Left hindlimb (tissue), 1 donor: ENCODE measurements around the gene RDH13.
"Not testable (repeated sequence)": the region's sequence is repeated elsewhere in the genome, so short reads cannot be mapped to it uniquely, and the experiment has no call there.

Experiments
- DNase-seq: peaks from one replicate; pipeline ENCODE4 v3.0.0-alpha.2; 2018

Gene RDH13, protein sequence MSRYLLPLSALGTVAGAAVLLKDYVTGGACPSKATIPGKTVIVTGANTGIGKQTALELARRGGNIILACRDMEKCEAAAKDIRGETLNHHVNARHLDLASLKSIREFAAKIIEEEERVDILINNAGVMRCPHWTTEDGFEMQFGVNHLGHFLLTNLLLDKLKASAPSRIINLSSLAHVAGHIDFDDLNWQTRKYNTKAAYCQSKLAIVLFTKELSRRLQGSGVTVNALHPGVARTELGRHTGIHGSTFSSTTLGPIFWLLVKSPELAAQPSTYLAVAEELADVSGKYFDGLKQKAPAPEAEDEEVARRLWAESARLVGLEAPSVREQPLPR

GRCh38 chr19:55062735-55063491, at the start of gene RDH13:
Gene RDH13, minus strand, starts transcription at chr19:55063148. Its CDS starts 116 bp downstream, at chr19:55063032.
- DNase-seq, result peak; percentile 97

DNA sequence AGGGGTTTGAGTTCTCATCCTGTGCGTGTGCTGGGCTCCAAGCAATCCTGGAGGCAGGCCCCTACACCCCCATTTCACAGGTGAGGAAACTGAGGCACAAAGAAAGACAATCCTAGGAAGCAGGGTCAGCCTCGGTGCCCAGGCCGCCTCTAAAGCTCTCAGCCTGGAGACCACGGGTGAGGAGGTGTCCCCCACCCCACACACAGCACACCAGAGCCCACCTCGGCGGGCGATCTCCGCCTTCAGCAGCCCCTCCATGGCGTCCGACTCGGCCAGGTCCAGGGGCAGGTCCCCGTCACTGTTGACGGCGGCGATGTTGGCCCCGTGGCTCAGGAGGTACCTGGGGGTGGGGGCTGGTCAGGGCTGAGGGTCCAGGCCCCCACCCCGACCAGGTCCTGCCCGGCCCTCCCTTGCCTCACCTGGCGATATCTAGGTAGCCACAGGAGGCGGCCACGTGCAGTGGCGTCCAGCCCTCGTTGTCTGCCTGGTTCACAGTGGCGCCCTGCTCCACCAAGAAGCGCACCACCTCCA, 49.4 kb upstream of the RDH13 start:
- no peak for DNase-seq

DNA sequence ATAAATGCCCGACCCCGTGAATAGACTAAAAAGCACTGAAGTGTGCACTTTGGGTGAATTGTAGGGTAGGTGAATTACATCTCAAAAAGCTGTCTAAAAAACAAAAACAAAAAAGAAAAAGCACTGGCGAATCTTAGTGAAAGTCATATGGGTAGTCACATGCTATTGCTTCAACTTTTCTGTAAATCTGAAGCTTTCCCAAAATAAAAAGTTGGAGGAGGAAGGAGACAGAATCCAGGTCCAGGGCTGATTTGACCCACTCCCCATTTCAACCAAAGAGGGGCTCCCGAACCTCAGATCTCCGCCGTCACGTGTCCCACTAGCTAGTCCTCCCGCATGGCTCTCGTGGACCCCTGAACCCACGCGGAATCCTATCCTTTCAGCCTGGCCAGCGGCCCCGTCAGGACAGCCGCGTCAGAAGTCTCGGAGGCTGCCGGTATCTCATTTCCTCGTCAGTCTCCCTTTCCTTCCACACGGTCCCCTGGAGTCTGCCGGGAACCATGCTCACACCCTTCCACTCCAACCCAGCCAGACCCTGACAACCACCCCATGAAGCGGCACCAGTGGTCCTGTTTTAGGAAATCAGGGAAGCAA, 48.4 kb upstream of the RDH13 start:
- no peak for DNase-seq

GRCh38 chr19:55109527-55110291, 46.8 kb upstream of the RDH13 start:
- no peak for DNase-seq

- DNase-seq, result not testable (repeated sequence)
These were observed 44.3 kb upstream of the RDH13 start for GRCh38 chr19:55107252-55107651.

DNA sequence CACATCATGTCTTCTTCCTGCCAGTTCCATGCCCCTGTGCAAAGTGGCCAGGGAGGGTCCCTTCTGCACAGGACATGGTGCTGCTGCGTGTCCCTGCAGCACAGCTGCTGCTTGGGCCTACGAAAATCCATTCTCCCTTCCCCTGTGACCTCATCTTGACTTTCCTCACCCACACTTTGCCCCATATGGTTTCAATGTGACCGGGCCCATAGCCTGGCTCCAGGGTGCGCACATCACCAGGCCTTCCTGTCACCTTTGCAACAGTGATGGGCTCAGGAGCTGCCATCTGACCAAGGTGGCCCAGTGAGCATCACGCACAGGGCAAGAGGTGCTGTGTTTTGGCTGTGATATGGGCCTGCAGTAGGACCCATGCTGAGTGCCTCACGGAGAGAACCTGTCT, 43.6 kb upstream of the RDH13 start:
- DNase-seq, result no peak

GRCh38 chr19:55105237-55105636, 42.3 kb upstream of the RDH13 start:
- DNase-seq, result no peak

DNA sequence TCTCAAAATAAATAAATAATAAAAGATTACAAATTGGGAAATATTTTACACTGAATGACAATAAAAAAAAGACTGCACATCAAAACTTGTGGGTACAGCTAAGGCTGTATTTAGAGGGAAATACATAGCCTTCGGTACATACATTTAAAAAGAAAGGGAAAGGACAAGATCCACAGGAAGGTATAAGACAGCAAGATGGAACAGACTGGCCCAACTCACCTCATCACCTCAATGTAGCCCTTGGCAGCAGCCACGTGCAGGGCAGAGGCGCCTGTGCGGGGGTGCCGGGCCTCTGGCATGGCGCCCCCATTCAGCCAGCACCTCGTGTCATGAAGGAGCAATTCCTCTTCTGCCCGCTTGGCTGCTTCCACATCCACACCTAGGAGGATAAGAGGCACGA, 40.2 kb upstream of the RDH13 start:
- no peak for DNase-seq

- DNase-seq, result no peak
These were observed 38.3 kb upstream of the RDH13 start for GRCh38 chr19:55101261-55101660.

GRCh38 chr19:55099557-55100506, 36.9 kb upstream of the RDH13 start:
- no peak for DNase-seq

GRCh38 chr19:55098716-55099556, 36.0 kb upstream of the RDH13 start:
- DNase-seq, result peak; percentile 16

DNA sequence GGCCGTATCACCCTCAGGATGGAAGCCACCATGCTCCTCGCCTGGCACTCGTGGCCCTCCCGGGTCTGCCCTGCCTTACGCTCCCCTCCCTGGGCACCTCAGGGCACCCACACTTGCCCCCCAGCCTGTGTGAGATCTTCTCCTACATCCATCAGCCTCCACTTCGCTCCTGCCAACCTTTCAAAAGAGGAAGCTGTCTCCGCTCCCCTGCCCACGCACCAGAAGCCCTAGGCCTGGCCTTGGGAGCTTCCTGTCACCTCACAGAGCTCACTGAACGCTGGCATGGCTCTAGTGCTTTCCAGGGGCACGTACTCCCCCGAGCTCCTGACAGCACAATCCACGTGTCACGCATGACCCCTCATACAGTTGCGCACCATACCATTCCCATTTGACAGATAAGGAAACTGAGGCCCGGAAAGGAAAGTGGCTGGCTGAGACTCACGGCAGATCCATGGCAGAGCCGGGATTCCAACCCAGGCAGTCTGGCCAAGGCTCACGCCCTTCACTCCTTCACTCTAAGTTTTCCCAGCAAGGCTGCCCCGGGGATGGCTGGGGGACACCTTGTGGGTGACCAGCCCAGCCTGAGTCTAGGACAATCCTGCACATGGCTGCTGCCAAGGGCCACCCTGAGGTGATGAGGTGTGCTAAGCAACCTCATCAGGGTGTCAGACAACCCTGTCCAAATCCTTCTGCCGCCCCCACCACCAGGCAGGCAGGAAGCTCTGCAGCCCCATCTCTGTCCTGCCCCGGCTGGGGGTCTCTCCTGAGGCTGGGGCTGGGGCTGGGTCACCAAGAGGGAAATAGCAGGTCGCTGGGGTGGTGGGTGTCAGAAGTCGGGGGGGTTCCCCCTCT, 35.1 kb upstream of the RDH13 start:
- DNase-seq, result peak; percentile 4

DNA sequence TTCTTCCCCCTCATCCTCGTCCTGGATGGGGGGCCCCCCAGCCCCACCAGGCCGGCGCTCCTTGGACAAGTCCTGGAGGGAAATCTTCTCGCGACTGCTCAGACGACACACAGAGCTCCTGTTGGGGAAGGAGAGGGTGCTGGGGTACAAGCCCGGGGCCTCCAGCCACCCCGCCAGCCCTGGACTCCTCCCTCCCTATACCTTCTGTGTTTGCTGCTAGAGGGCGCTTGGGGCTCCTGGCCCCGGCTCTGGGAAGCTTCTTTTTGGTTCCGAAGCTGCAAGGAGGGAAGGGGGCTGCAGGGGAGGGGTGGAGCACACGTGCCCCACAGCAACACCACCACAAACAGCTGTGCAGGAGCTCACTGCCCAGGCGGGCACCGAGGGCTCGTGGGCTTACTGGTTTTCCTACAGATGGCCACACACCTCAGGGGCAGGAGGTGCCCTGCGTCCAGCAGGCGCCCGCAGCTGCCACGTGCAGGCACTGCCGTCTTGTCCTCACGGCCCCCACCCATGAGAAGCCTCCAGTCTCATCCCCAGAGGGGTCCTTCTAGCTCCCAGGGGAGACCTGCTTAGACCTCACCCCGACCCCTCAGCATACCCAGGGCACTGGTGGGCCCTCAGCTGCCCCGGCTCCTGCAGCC, 33.2 kb upstream of the RDH13 start:
- no peak for DNase-seq

DNA sequence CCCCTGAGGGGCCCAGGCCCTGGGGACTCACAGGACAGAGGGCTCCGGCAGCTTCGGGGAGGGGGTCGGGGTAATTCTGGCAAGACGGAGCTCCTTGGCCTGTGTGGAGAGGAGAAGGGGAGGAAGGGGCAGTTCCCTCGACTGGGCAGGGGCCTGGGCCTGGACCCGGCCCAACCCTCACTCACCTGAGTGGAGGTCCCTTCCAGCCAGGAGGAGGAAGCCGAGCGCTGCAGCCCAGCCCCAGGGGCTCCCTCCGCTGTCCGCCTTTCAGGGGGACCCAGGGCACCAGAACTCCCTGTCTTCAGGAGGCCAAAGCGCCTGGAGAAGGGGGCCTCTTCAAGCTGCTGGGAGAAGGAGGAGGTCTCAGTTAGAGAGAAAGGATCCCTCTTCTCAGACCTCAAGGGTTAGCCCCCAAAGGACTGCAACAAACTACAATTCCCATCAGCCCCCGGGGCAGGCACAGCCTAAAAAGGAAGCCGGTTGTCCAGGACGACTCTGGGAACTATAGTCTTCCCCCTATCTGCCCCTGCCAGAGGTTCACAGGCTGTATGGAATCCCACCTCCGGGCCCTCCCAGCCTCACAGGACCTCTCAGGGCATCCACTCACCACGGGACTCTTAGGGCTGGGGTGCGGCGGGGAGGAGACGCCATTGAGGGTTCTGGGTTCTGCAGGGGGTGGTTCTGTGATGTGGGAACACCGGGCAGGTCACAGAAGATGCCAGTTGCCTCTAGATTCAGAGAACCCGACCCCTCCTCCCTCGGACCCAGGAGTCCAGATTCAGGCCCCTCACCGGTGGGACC, 32.5 kb upstream of the RDH13 start:
- no peak for DNase-seq

GRCh38 chr19:55094456-55095259, 31.7 kb upstream of the RDH13 start:
- DNase-seq, result no peak

DNA sequence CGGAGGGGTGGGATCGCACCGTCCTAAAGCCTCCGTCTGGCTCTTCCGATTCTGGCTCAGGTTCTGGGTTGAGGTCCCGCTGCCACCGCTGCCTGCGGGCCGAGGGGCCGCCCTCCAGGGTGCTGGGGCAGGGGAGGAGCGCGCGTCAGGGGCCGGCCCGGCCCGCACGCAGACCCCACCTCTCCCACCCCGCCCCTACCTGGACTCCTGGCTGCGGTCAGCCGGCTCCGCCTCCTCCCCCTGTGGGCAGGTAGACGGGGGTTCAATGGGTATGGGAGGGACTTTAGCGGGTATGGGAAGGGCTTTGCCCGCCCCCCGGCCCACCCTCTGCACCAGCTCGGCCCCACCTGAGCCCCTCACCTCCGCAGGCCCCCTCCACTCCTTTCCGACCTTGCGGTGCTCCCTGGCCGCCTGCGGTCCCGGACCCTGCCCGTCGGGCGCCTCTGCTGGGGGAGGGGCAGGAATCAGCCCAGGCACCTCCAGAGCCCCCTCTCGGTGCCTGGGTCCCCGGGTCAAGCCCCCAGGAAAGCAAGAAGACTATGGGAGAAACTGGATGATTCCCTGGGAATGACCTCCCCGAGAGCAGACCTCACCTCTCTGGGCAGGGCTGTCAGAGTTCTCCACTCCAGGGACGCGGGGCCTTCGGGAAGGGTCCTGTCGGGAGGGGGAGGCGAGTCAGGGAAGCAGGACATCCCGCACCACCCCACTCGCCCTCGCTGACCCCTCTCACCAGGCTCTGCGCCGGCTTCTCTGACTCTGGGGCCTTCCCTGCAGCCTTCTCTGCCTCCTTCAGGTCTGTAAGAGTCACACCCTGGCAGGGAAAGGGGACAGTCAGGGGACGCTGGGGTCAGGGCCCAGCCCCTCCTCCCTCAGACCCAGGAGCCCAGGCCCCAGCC, 29.7 kb upstream of the RDH13 start:
- DNase-seq, result no peak
